HEK293T (cell line): ENCODE data around the gene RABL3.
"Not testable (repeated sequence)": the region's sequence is repeated elsewhere in the genome, so short reads cannot be mapped to it uniquely, and the experiment has no call there.

ENCODE experiments used
- CTCF ChIA-PET: fragments of 350-600 bp; formaldehyde crosslinking; extraction: SDS; loops from one replicate; lab custom pipeline; 2021; ENCODE audit warnings: antibody characterized with exemption, inconsistent platforms; lab: Yijun Ruan, JAX
- POLR2A ChIA-PET: fragments of 350-600 bp; formaldehyde crosslinking; extraction: SDS; loops from one replicate; lab custom pipeline; 2020; ENCODE audit warnings: antibody characterized with exemption, inconsistent platforms; lab: Yijun Ruan, JAX
- DNase-seq: peaks from one replicate; pipeline ENCODE4 v3.0.0; 2012; ENCODE audit warnings: mixed read lengths; ENCODE audit errors: extremely low spot score
- ARNT ChIP-seq: fragments of 450-650 bp; IDR thresholded peaks from 2 replicates; pipeline ENCODE4 v1.6.1; 2017; ENCODE audit warnings: mild to moderate bottlenecking
- BHLHE40 ChIP-seq: fragments of 450-650 bp; IDR thresholded peaks from 2 replicates; pipeline ENCODE4 v1.6.1; 2016; ENCODE audit warnings: mild to moderate bottlenecking, moderate library complexity, borderline replicate concordance
- CTBP1 ChIP-seq: fragments of 450-650 bp; IDR thresholded peaks from 2 replicates; pipeline ENCODE4 v1.6.1; 2016; ENCODE audit warnings: borderline replicate concordance
- ELF4 ChIP-seq: fragments of 450-650 bp; IDR thresholded peaks from 2 replicates; pipeline ENCODE4 v1.6.1; 2017; ENCODE audit warnings: antibody characterized with exemption
- FOXA1 ChIP-seq: fragments of 450-650 bp; IDR thresholded peaks from 2 replicates; pipeline ENCODE4 v1.6.1; 2016; ENCODE audit warnings: mild to moderate bottlenecking
- FOXK2 ChIP-seq: fragments of 450-650 bp; IDR thresholded peaks from 2 replicates; pipeline ENCODE4 v1.6.1; 2016; ENCODE audit warnings: mild to moderate bottlenecking
- FOXM1 ChIP-seq: fragments of 450-650 bp; IDR thresholded peaks from 2 replicates; pipeline ENCODE4 v1.6.1; 2017; ENCODE audit warnings: mild to moderate bottlenecking, borderline replicate concordance
- HDGF ChIP-seq: fragments of 450-650 bp; IDR thresholded peaks from 2 replicates; pipeline ENCODE4 v1.6.1; 2017; ENCODE audit warnings: antibody characterized with exemption, borderline replicate concordance
- L3MBTL2 ChIP-seq: fragments of 450-650 bp; conservative IDR thresholded peaks from 2 replicates; pipeline ENCODE4 v1.6.1; 2016; ENCODE audit warnings: mild to moderate bottlenecking
- LEF1 ChIP-seq: fragments of 450-650 bp; IDR thresholded peaks from 2 replicates; pipeline ENCODE4 v1.6.1; 2017; ENCODE audit warnings: mild to moderate bottlenecking, borderline replicate concordance
- NFRKB ChIP-seq: fragments of 450-650 bp; IDR thresholded peaks from 2 replicates; pipeline ENCODE4 v1.6.1; 2016; ENCODE audit warnings: mild to moderate bottlenecking, moderate library complexity
- SP1 ChIP-seq: fragments of 450-650 bp; IDR thresholded peaks from 2 replicates; pipeline ENCODE4 v1.6.1; 2017
- SUZ12 ChIP-seq: fragments of 450-650 bp; IDR thresholded peaks from 2 replicates; pipeline ENCODE4 v1.6.1; 2016; ENCODE audit warnings: mild to moderate bottlenecking
- TARDBP ChIP-seq: fragments of 450-650 bp; IDR thresholded peaks from 2 replicates; pipeline ENCODE4 v1.6.1; 2016
- ZNF384 ChIP-seq: fragments of 450-650 bp; IDR thresholded peaks from 2 replicates; pipeline ENCODE4 v1.6.1; 2016
- TF ChIP-seq, protein P1 (sequence below): fragments of 450-650 bp; IDR thresholded peaks from 2 replicates; pipeline ENCODE4 v1.6.1; 2016

The RABL3 gene

DNA sequence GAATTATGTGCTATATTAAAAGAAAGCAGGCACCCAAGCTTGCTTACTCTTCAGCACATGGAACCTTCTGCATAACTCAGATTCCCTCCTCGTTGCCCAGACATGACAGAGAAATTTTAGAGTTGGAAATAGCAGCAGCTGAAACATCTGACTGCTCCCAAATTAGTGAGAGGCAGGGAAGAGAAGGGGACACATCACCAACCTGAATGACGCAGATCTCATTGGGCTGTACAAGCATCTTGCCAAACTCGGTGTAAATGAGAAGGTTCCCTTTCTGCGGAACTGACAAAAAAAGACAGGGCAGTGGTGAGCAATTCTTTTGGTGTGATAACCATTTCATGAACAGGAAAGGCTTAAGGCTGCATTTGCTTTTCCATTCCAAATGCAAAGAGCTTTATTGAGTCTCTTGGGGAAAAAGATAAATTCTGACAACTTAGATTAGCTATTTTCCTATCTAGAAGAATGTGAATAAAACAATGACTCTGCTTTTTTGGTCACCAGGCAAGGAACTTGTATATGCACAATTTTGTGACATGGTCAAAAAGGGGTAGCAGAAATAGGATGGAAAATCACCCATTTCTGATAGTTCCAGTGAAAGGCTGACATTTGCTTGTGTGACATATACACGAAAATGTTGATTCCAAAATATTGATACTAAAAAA, 95.4 kb downstream of the RABL3 start:
- no peak for TF ChIP-seq TARDBP
- TF ChIP-seq FOXA1, result no peak
- no peak for TF ChIP-seq NFRKB
- no peak for TF ChIP-seq CTBP1
- no peak for TF ChIP-seq SUZ12
- TF ChIP-seq ELF4, result no peak
- TF ChIP-seq HDGF, result no peak
- TF ChIP-seq L3MBTL2, result no peak
- no peak for TF ChIP-seq SP1
- TF ChIP-seq, protein P1, sequence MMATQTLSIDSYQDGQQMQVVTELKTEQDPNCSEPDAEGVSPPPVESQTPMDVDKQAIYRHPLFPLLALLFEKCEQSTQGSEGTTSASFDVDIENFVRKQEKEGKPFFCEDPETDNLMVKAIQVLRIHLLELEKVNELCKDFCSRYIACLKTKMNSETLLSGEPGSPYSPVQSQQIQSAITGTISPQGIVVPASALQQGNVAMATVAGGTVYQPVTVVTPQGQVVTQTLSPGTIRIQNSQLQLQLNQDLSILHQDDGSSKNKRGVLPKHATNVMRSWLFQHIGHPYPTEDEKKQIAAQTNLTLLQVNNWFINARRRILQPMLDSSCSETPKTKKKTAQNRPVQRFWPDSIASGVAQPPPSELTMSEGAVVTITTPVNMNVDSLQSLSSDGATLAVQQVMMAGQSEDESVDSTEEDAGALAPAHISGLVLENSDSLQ, result no peak
- TF ChIP-seq FOXK2, result no peak
- TF ChIP-seq FOXM1, result no peak
- no peak for TF ChIP-seq BHLHE40
- no peak for TF ChIP-seq ARNT
- TF ChIP-seq ZNF384, result no peak
- TF ChIP-seq LEF1, result no peak
- ChIA-PET CTCF (no interaction called here), POLR2A (interaction anchor here (0.9 kb wide), 1 partner anchor 51 kb away, joined by 3 read pairs; the partner anchor contains the start of gene NDUFB4)
- no peak for DNase-seq

DNA sequence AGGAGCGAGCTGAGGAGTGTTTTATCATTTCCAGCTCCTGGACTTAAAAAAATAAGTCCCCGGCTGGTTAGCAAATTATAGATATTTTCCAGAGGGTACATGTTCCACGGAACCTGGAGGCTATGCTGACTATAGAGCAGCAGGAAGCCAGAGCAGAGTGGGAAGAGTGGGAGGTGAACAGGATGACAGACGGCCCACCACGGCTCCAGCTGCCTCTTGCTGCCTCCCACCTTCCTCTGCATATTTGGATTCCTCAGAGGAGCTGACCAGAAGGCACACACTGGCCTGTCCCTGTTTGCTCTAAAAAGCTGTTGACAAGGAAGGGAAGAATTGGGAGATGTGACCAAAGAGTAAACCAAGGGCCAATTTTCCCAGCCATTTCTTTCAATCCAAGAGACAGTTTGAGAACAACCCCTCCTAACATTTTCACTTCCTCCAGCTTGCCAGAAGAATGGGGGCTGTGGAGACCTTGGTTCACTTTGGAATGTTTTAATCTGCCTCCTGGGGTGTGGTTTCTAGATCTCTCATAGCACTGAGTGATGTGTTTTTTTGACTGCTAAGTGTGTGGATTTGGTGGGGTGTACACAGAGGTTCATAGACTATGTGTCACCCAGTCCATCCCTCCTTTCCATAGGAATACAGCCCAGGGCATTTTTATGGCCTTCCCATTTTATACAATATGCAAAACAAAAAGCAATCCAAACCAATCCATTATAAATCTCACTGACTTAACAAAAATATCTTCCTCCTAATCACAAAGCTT, 97.1 kb downstream of the RABL3 start:
- no peak for TF ChIP-seq TARDBP
- TF ChIP-seq BHLHE40, result no peak
- TF ChIP-seq L3MBTL2, result no peak
- TF ChIP-seq SP1, result no peak
- no peak for TF ChIP-seq ELF4
- TF ChIP-seq LEF1, result no peak
- CTCF ChIA-PET, result interaction anchor here (0.5 kb wide), 1 partner anchor 1703 kb away, joined by 3 read pairs; no protein-coding TSS in a partner anchor
- POLR2A ChIA-PET, result no interaction called here
- DNase-seq, result no peak

DNA sequence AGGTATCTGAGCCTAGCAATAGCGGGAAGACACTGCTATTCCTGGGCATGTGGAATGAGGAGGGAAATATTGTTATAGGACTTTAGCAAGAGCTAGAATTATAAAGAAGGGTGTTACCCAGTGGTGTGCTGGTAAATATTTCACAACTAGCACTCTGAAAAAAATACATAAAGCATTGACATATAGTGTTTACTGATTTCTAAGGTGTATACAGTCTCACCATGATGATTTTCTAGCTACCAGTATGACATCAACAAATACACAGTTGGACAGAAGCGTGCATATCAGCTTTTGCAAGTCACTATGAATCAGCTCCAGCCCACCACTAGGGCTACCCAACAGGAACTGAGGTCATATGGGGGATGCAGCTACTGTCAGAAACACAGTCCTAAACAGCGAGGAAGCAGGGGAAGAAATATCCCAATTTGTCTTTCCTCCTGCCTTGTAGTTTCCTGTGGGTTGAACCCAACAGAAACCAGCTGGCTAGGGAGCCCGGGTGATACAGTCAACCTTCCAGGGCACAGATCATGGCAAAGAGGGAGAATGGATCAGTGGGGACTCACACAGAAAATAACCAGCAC, 99.9 kb downstream of the RABL3 start:
- no peak for TF ChIP-seq ARNT
- ChIA-PET POLR2A (no interaction called here), CTCF (interaction anchor here (0.8 kb wide), 1 partner anchor 152 kb away, joined by 3 read pairs; no protein-coding TSS in a partner anchor)
- DNase-seq, result no peak

DNA sequence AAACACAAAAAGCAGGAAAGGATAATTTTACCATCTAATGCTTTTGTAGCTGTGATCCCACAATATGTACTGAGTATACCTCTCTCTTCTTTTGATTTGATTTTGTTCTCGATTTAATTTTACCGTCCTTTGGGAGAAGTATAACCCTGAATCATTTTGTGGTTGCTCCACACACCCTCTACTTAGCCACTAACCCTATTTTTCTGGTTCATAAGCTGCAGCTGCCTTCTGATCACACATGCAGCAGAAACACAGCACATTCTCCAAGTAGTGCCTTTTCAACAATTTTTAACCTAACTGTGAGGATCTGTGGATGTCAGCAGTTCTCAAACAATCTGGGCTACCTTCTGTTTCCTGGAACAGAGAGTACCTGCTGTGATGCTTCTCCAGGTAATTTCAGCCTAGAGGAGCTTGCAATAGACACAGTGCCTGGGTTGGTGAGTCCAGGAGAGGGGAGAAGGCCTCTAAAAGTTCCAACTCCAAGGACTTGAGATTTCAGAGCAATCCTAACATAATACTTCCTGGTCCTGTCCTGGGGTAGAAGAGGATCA, 100.5 kb downstream of the RABL3 start:
- POLR2A ChIA-PET, result no interaction called here
- CTCF ChIA-PET, result interaction anchor here (0.8 kb wide), 1 partner anchor 153 kb away, joined by 3 read pairs; no protein-coding TSS in a partner anchor
- DNase-seq, result no peak
- TF ChIP-seq FOXA1, result no peak
- no peak for TF ChIP-seq BHLHE40
- TF ChIP-seq ARNT, result no peak
- TF ChIP-seq ZNF384, result no peak
- TF ChIP-seq ELF4, result no peak
- TF ChIP-seq L3MBTL2, result no peak
- TF ChIP-seq TARDBP, result no peak
- TF ChIP-seq SP1, result no peak
- no peak for TF ChIP-seq FOXK2
- no peak for TF ChIP-seq NFRKB
- TF ChIP-seq CTBP1, result no peak
- no peak for TF ChIP-seq FOXM1
- TF ChIP-seq, protein P1, result no peak
- no peak for TF ChIP-seq LEF1
- no peak for TF ChIP-seq SUZ12
- TF ChIP-seq HDGF, result no peak

DNA sequence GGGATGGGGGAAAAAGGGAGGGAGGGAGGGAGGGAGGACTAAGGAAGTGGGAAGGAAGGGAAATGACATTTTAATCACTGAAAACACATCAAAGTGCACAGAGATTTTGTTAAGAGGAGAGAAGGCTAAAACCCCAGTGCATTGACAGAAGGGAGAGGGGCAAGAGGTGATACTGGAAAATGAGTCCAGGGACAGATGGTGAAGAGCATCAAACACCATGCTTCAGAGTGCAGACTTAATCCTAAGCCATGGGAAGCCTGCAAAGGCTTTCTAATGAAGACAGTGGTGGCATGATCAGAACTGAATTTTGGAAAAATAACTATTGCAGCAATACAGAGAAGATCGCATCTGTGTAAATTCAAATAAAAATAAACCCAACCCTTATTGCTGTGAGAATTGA, 102.1 kb downstream of the RABL3 start:
- ChIA-PET CTCF (no interaction called here), POLR2A (no interaction called here)
- no peak for DNase-seq
- no peak for TF ChIP-seq FOXK2
- TF ChIP-seq FOXA1, result no peak
- no peak for TF ChIP-seq L3MBTL2
- TF ChIP-seq SP1, result no peak

DNA sequence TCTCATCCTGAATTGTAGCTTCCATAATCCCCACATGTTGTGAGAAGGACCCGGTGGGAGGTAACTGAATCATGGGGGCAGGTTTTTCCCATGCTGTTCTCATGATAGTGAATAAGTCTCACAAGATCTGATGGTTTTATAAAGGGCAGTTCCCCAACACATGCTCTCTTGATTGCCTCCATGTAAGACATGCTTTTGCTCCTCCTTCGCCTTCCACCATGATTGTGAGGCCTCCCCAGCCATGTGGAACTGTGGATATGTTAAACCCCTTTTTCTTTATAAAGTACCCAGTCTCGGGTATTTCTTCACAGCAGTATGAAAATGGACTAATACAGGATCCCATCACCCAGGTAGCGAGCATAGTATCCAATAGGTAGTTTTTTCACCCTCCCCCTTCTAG, 103.5 kb downstream of the RABL3 start:
- POLR2A ChIA-PET, CTCF ChIA-PET, DNase-seq: not testable (repeated sequence)
